ENCODE data around the gene ST8SIA1.

DNA sequence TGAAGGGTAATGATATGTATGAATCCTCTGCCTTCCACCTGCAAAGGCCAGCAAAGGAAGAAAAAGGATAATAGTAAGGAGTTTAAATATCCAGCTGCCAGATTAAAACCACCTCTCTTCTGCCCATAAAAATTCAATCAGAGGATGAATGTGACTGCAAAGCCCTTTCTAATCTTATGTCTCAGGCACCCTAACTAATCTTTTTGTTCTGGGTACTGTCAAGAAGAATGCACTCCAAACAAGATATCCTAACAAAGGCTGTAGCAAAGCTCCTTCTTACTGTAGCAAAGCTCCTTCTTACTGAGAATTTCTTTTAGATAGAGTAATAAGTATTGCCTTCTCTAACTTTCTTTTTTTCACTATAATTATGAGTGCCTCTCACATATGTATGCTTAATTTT, 91.8 kb downstream of the ST8SIA1 start:
- TF ChIP-seq, protein P1, sequence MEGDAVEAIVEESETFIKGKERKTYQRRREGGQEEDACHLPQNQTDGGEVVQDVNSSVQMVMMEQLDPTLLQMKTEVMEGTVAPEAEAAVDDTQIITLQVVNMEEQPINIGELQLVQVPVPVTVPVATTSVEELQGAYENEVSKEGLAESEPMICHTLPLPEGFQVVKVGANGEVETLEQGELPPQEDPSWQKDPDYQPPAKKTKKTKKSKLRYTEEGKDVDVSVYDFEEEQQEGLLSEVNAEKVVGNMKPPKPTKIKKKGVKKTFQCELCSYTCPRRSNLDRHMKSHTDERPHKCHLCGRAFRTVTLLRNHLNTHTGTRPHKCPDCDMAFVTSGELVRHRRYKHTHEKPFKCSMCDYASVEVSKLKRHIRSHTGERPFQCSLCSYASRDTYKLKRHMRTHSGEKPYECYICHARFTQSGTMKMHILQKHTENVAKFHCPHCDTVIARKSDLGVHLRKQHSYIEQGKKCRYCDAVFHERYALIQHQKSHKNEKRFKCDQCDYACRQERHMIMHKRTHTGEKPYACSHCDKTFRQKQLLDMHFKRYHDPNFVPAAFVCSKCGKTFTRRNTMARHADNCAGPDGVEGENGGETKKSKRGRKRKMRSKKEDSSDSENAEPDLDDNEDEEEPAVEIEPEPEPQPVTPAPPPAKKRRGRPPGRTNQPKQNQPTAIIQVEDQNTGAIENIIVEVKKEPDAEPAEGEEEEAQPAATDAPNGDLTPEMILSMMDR (IDR thresholded peaks at IDR 0.05 in 8 of 11, conservative IDR thresholded peaks at IDR 0.05 in 3 of 11) = no peak
- TF ChIP-seq POLR2AphosphoS5 (IDR thresholded peaks at IDR 0.05) (no peak), POLR2A (IDR thresholded peaks at IDR 0.05) (no peak)
